ENCODE measurements around the gene ME1.

- no peak for TF ChIP-seq POLR2A (conservative IDR thresholded peaks at IDR 0.05)
- TF ChIP-seq CTCF (IDR thresholded peaks at IDR 0.05 in 2 of 3, conservative IDR thresholded peaks at IDR 0.05 in 1 of 3; ENCODE audit: insufficient read depth in 2 of 3, low read depth in 1 of 3, low read length in 3 of 3) = no peak
- TF ChIP-seq SP2 (IDR thresholded peaks at IDR 0.05; ENCODE audit: extremely low read depth, low read depth, low read length, poor library complexity, severe bottlenecking) = no peak
- no peak for TF ChIP-seq CBX5 (IDR thresholded peaks at IDR 0.05; ENCODE audit: borderline replicate concordance, low read depth)
- no peak for TF ChIP-seq ATF2 (CRISPR knock-in tag; IDR thresholded peaks at IDR 0.05)
- no peak for TF ChIP-seq XRCC5 (IDR thresholded peaks at IDR 0.05; ENCODE audit: low read depth, low read length)
- no peak for TF ChIP-seq HCFC1 (IDR thresholded peaks at IDR 0.05; ENCODE audit: low read depth, low read length)
- no peak for TF ChIP-seq ZNF589 (CRISPR knock-in tag; IDR thresholded peaks at IDR 0.05; ENCODE audit: low read depth)
- no peak for TF ChIP-seq MEIS2 (IDR thresholded peaks at IDR 0.05; ENCODE audit: partially characterized antibody)
- TF ChIP-seq SIRT6 (IDR thresholded peaks at IDR 0.05; ENCODE audit: low read depth, low read length) = no peak
- no peak for TF ChIP-seq ZNF354B (CRISPR knock-in tag; IDR thresholded peaks at IDR 0.05)
- no peak for TF ChIP-seq CTBP1 (IDR thresholded peaks at IDR 0.05; ENCODE audit: borderline replicate concordance)
- no peak for TF ChIP-seq MIER1 (IDR thresholded peaks at IDR 0.05; ENCODE audit: low read depth)
Measured at GRCh38 chr6:83285917-83286316, 144.9 kb downstream of the ME1 start.

Measured in K562 (cell line).